NB4 (cell line): ENCODE results near the gene NEUROD4.

Source experiments
- DNase-seq: peaks from one replicate; pipeline ENCODE4 v3.0.0; 2010; ENCODE audit warnings: low read depth
- H3K4me3 ChIP-seq: one replicate; pipeline ENCODE4 v1.5.1; 2011; ENCODE audit warnings: mild to moderate bottlenecking, low read depth, low read length, moderate library complexity
- CTCF ChIP-seq: IDR thresholded peaks from one replicate; pipeline ENCODE4 v1.5.1; 2012; ENCODE audit warnings: low read depth, low read length
- MAX ChIP-seq: IDR thresholded peaks from 2 replicates; pipeline ENCODE4 v1.6.1; 2011; ENCODE audit warnings: low read depth, low read length
- MYC ChIP-seq: IDR thresholded peaks from 2 replicates; pipeline ENCODE4 v1.6.1; 2011; ENCODE audit warnings: low read depth, low read length
- POLR2A ChIP-seq: IDR thresholded peaks from 2 replicates; pipeline ENCODE4 v1.6.1; 2011; ENCODE audit warnings: mild to moderate bottlenecking; ENCODE audit not compliant: insufficient read length; ENCODE audit errors: extremely low read depth

Gene NEUROD4

GRCh38 chr12:55019784-55020183 is at the start of gene NEUROD4:
TSS of gene NEUROD4 (plus strand) at chr12:55019974. CDS start at chr12:55026440, 6,466 bp downstream.
- peak; percentile 61 for DNase-seq
- H3K4me3 ChIP-seq, result no peak within 1 kb of the TSS
- no peak for TF ChIP-seq MYC
- no peak for TF ChIP-seq CTCF
- TF ChIP-seq MAX, result no peak
- TF ChIP-seq POLR2A, result no peak

GRCh38 chr12:54970741-54971140 is 49.0 kb upstream of the NEUROD4 start:
- TF ChIP-seq POLR2A (no peak), MYC (no peak), CTCF (no peak), MAX (no peak)
- no peak for DNase-seq
- no peak overlapping the region for H3K4me3 ChIP-seq

- no peak overlapping the region for H3K4me3 ChIP-seq
- DNase-seq, result no peak
- TF ChIP-seq POLR2A (no peak), CTCF (no peak), MYC (no peak), MAX (no peak)
These were observed 46.2 kb upstream of the NEUROD4 start for GRCh38 chr12:54973556-54973955.

- DNase-seq, result no peak
- no peak overlapping the region for H3K4me3 ChIP-seq
- no peak for TF ChIP-seq POLR2A
- no peak for TF ChIP-seq CTCF
- no peak for TF ChIP-seq MYC
- no peak for TF ChIP-seq MAX
These were observed 45.5 kb upstream of the NEUROD4 start for GRCh38 chr12:54974279-54974678.

- no peak for DNase-seq
- no peak for TF ChIP-seq MAX
- TF ChIP-seq MYC, result no peak
- TF ChIP-seq CTCF, result no peak
- no peak for TF ChIP-seq POLR2A
- H3K4me3 ChIP-seq, result no peak overlapping the region
These were observed 44.5 kb upstream of the NEUROD4 start for GRCh38 chr12:54975272-54975671.

GRCh38 chr12:54975875-54976274 is 43.9 kb upstream of the NEUROD4 start:
- no peak for DNase-seq
- TF ChIP-seq MYC (no peak), MAX (no peak), POLR2A (no peak), CTCF (no peak)
- H3K4me3 ChIP-seq, result no peak overlapping the region
